NCI-H146 (cell line): ENCODE results near the gene ARPC3.
"Not testable (repeated sequence)": the region's sequence is repeated elsewhere in the genome, so short reads cannot be mapped to it uniquely, and the experiment has no call there.

Experiments used
- DNase-seq: peaks from one replicate; lab custom pipeline; 2025; lab: John Stamatoyannopoulos, UW

ARPC3 gene

DNA sequence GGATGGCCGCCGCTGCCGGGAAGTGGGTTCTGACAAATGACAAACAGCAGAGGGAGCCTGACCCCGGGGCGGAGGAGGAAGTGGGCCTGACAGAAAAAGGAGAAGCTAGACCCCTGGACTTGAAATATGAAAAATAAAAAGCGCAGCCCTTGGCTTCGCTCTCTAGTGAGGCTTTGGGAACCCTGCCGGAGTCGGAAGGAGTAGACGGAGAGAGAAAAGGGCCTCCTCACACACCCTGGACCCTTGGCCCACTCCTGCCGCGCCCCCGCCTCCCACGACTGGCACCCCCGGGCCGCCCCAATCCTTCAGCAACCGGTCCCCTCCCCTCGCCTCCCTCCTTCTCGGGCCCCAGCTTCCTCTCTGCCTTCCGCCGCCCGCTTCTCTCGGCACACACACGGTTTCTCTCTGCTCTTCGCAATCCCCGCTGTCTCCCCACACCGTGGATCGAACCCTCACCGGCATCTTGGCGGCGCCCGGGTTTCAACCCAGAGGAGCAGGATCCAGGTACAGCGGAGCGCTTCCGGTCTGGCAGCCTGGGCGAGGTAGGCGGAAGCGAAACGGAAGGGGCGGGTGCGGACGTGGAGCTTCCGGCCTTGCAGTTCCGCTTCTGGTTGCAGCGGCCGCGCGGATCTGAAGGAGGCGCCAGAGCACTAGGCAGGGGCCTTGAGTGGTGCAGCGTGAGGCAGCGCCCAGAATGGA is at the start of gene ARPC3:
ARPC3 (minus strand) TSS at position 539 of the 699 bp plus-strand sequence; CDS start at position 462, 77 bp downstream.
- DNase-seq: peak; percentile 97

- no peak for DNase-seq
Measured at GRCh38 chr12:110498984-110499706, 49.0 kb upstream of the ARPC3 start.

GRCh38 chr12:110475426-110475825 is 25.3 kb upstream of the ARPC3 start:
- no peak for DNase-seq

GRCh38 chr12:110468214-110469048 is 18.3 kb upstream of the ARPC3 start, which contains the start of the genes FAM216A and GPN3:
TSS of gene FAM216A (plus strand) at chr12:110468845. CDS start at chr12:110468876, 31 bp downstream.
TSS of gene GPN3 (minus strand) at chr12:110468257. CDS start at chr12:110468203, 54 bp downstream.
- DNase-seq: peak; percentile 99

GRCh38 chr12:110467847-110468213 is 17.7 kb upstream of the ARPC3 start:
- no peak for DNase-seq

GRCh38 chr12:110466791-110467190 is 16.7 kb upstream of the ARPC3 start:
- no peak for DNase-seq

GRCh38 chr12:110465765-110466164 is 15.6 kb upstream of the ARPC3 start:
- not testable (repeated sequence) for DNase-seq

- DNase-seq: no peak
Measured at GRCh38 chr12:110465024-110465423, 14.9 kb upstream of the ARPC3 start.

- not testable (repeated sequence) for DNase-seq
Measured at GRCh38 chr12:110461189-110461588, 11.1 kb upstream of the ARPC3 start.

- no peak for DNase-seq
Measured at GRCh38 chr12:110458756-110459155, 8.6 kb upstream of the ARPC3 start.

DNA sequence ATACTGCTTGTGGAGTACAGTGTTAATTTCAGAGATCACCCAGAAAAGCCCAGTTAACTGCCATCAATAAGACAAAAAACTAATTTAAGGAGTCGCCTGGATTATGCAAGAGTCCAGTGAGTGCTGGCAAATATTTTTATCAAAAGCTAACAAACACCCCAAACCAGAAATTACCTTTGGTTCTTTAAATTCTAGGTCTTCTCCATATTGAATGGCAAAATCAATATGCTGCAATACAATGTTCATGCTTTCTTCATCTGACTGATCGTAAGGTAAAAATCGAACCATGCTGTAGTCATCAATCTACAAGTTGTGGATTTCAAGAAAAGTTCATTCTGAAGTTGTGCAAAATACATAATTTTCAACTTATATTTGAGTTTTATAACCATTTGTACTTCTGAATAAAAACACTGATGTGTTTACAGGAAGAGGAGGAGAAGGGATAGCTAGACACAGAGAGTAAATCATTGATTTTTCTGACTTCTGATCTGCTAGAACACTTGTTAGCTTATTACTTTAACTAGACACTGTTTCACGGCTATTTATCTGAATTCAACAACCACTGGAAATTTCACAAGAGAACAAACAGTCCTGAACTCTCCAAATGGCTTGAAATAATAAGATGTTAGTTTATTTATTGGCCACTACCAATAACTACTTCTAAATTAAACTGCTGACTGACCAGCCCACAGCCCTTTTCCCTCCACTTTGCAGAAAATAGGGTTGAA is 3.6 kb upstream of the ARPC3 start:
- no peak for DNase-seq

GRCh38 chr12:110451263-110451662 is 1.1 kb upstream of the ARPC3 start:
- DNase-seq: no peak

DNA sequence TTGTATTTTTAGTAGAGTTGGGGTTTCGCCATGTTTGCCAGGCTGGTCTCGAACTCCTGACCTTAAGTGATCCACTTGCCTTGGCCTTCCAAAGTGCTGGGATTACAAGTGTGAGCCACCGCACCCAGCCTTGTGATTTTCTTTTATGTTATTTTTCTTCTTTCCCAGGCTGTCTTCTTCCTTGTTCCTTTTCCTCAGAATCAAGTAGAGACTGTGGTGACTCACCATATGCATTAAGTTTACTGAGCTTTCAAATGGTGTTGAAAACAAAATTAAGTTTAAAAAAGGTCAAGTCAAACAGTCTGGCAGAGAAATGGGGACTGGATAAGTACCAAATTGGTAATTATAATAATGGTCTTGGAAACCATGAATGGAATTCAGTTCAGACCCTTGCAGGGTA is 5.7 kb downstream of the ARPC3 start:
- no peak for DNase-seq

GRCh38 chr12:110436231-110436630 is 13.9 kb downstream of the ARPC3 start:
- DNase-seq: no peak

- no peak for DNase-seq
Measured at GRCh38 chr12:110431957-110432587, 18.1 kb downstream of the ARPC3 start.

DNA sequence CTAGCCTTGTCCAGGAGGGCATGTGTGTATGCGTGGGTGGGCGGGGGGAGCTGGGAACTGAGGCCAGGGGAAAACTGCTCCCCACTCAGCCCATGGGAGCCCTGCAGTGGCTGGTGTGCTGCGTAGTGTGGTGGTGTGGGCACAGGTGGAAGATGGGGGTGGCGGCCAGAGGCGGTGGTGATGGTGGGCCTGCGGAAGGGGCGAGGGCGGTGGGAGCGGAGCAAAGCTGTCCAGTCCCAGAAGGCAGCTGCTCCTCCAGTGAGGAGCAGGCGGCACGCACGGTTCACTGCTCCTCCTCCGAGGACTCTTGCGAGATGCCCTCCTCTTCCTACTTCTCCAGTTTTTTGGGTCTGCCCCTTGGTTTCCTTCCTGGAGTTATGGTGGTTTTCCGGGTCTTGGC is 20.5 kb downstream of the ARPC3 start:
- DNase-seq: not testable (repeated sequence)

DNA sequence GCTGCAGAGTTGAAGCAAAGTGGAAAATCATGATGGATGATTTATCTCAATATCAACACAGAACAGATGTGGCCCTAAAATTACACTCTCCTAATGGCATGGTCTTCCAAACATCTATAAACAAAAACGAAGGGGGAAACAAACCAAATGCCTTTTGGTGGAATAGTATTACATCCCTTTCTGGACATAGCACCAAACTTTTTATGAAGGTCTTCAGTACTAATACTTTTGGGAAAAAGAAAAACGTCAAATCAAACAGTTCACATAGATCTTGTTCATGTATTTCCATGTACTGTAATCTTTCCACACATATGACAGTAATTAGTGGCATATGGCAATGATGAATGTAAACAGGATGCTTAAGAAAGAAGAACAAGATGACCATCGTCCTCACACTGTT is 23.7 kb downstream of the ARPC3 start:
- DNase-seq: no peak

- DNase-seq: no peak
Measured at GRCh38 chr12:110424237-110424636, 25.9 kb downstream of the ARPC3 start.

- DNase-seq: no peak
Measured at GRCh38 chr12:110421701-110422100, 28.4 kb downstream of the ARPC3 start.

- DNase-seq: no peak
Measured at GRCh38 chr12:110421159-110421661, 28.9 kb downstream of the ARPC3 start.

DNA sequence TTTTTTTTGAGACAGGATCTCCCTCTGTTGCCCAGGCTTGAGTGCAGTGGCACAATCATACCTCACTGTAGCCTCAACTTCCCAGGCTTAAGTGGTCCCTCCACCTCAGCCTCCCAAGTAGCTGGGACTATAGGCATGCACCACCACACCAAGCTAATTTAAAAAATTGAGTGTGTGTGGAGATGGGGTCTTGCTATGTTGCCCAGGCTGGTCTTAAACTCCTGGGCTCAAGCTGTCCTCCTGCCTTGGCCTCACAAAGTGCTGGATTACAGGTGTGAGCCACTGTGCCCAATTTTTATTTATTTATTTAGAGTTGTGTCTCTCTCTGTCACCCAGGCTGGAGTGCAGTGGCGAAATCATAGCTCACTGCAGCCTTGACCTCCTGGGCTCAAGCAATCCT is 29.5 kb downstream of the ARPC3 start:
- DNase-seq: not testable (repeated sequence)
